Measurements from ENCODE around the gene HSPB1. TPM values are rescaled to one million over a fixed set of nuclear protein-coding genes. Genes with fewer than 3 reads are reported as not detected.
"Not testable (repeated sequence)": the region's sequence is repeated elsewhere in the genome, so short reads cannot be mapped to it uniquely, and the experiment has no call there.

HSPB1 gene
- polyA plus RNA-seq, 4 donors = 68.3 to 253 (median 111) TPM

- Histone ChIP-seq H3K27ac (ENCODE audit: low read depth in 1 of 3, low read length in 2 of 3) (no peak overlapping the region), H3K27me3 (ENCODE audit: control insufficient read depth in 3 of 3, insufficient read depth in 3 of 3, low read length in 3 of 3) (peaks cover 5 to 70% (median 9%) of the 10 kb centered on the region in 3 donors), H3K4me1 (ENCODE audit: control insufficient read depth in 3 of 3, insufficient read depth in 2 of 3, low read depth in 1 of 3, low read length in 2 of 3) (peaks cover 0 to 5% (median 0%) of the 10 kb centered on the region in 3 donors), H3K36me3 (ENCODE audit: control insufficient read depth in 3 of 3, insufficient read depth in 2 of 3, low read depth in 1 of 3, low read length in 3 of 3) (no peaks in the 10 kb centered on the region), H3K4me3 (ENCODE audit: low read depth in 1 of 3, low read length in 3 of 3) (peak overlapping the region in 2 of 3 donors; percentile 41 to 58), H3K9me3 (ENCODE audit: control insufficient read depth in 2 of 2, insufficient read depth in 1 of 2, low read depth in 1 of 2, low read length in 1 of 2) (peaks cover 0 to 4% of the 10 kb centered on the region in 2 donors)
- DNase-seq (peak in 1 of 2 donors; percentile 44), FAIRE-seq (no peak)
- 2 to 4% (median 2%) methylated on average over 41 to 98 of the region's 98 CpGs for WGBS, 3 donors
Observed at GRCh38 chr7:76282344-76283253, 19.9 kb upstream of the HSPB1 start.

- peaks cover 0 to 2% of the 10 kb centered on the region in 2 donors for H3K9me3 ChIP-seq (ENCODE audit: control insufficient read depth in 2 of 2, insufficient read depth in 1 of 2, low read depth in 1 of 2, low read length in 1 of 2)
- H3K27ac ChIP-seq (ENCODE audit: low read depth in 1 of 3, low read length in 2 of 3) = no peak overlapping the region
- peaks cover 0 to 5% (median 0%) of the 10 kb centered on the region in 3 donors for H3K4me1 ChIP-seq (ENCODE audit: control insufficient read depth in 3 of 3, insufficient read depth in 2 of 3, low read depth in 1 of 3, low read length in 2 of 3)
- WGBS, 3 donors = 42 to 73% (median 57%) methylated on average over 14 to 17 of the region's 17 CpGs
- FAIRE-seq = no peak
- peaks cover 5 to 65% (median 9%) of the 10 kb centered on the region in 3 donors for H3K27me3 ChIP-seq (ENCODE audit: control insufficient read depth in 3 of 3, insufficient read depth in 3 of 3, low read length in 3 of 3)
- H3K4me3 ChIP-seq (ENCODE audit: low read depth in 1 of 3, low read length in 3 of 3) = no peak overlapping the region
- H3K36me3 ChIP-seq (ENCODE audit: control insufficient read depth in 3 of 3, insufficient read depth in 2 of 3, low read depth in 1 of 3, low read length in 3 of 3) = no peaks in the 10 kb centered on the region
- DNase-seq = no peak
Observed at GRCh38 chr7:76283254-76284159, 19.0 kb upstream of the HSPB1 start.

- FAIRE-seq (no peak), DNase-seq (no peak)
- Histone ChIP-seq H3K36me3 (ENCODE audit: control insufficient read depth in 3 of 3, insufficient read depth in 2 of 3, low read depth in 1 of 3, low read length in 3 of 3) (no peaks in the 10 kb centered on the region), H3K27ac (ENCODE audit: low read depth in 1 of 3, low read length in 2 of 3) (no peak overlapping the region), H3K9me3 (ENCODE audit: control insufficient read depth in 2 of 2, insufficient read depth in 1 of 2, low read depth in 1 of 2, low read length in 1 of 2) (no peaks in the 10 kb centered on the region), H3K4me1 (ENCODE audit: control insufficient read depth in 3 of 3, insufficient read depth in 2 of 3, low read depth in 1 of 3, low read length in 2 of 3) (peaks cover 0 to 5% (median 0%) of the 10 kb centered on the region in 3 donors), H3K4me3 (ENCODE audit: low read depth in 1 of 3, low read length in 3 of 3) (no peak overlapping the region), H3K27me3 (ENCODE audit: control insufficient read depth in 3 of 3, insufficient read depth in 3 of 3, low read length in 3 of 3) (peaks cover 2 to 46% (median 9%) of the 10 kb centered on the region in 3 donors)
- 66 to 84% (median 70%) methylated on average over 18 to 29 of the region's 29 CpGs for WGBS, 3 donors
Observed at GRCh38 chr7:76285604-76286374, 16.7 kb upstream of the HSPB1 start.

- DNase-seq = no peak
- Histone ChIP-seq H3K9me3 (ENCODE audit: control insufficient read depth in 2 of 2, insufficient read depth in 1 of 2, low read depth in 1 of 2, low read length in 1 of 2) (no peaks in the 10 kb centered on the region), H3K36me3 (ENCODE audit: control insufficient read depth in 3 of 3, insufficient read depth in 2 of 3, low read depth in 1 of 3, low read length in 3 of 3) (no peaks in the 10 kb centered on the region), H3K4me3 (ENCODE audit: low read depth in 1 of 3, low read length in 3 of 3) (no peak overlapping the region), H3K4me1 (ENCODE audit: control insufficient read depth in 3 of 3, insufficient read depth in 2 of 3, low read depth in 1 of 3, low read length in 2 of 3) (peaks cover 0 to 11% (median 0%) of the 10 kb centered on the region in 3 donors), H3K27me3 (ENCODE audit: control insufficient read depth in 3 of 3, insufficient read depth in 3 of 3, low read length in 3 of 3) (peaks cover 2 to 37% (median 9%) of the 10 kb centered on the region in 3 donors), H3K27ac (ENCODE audit: low read depth in 1 of 3, low read length in 2 of 3) (no peak overlapping the region)
- WGBS, 3 donors = 83 to 85% (median 85%) methylated on average over 15 to 16 of the region's 16 CpGs
- FAIRE-seq = no peak
Observed at GRCh38 chr7:76286842-76287403, 15.6 kb upstream of the HSPB1 start.

GRCh38 chr7:76290847-76291350, 11.6 kb upstream of the HSPB1 start:
- DNase-seq; H3K4me3 ChIP-seq (ENCODE audit: low read depth in 1 of 3, low read length in 3 of 3); H3K36me3 ChIP-seq (ENCODE audit: control insufficient read depth in 3 of 3, insufficient read depth in 2 of 3, low read depth in 1 of 3, low read length in 3 of 3); H3K27me3 ChIP-seq (ENCODE audit: control insufficient read depth in 3 of 3, insufficient read depth in 3 of 3, low read length in 3 of 3); FAIRE-seq; H3K9me3 ChIP-seq (ENCODE audit: control insufficient read depth in 2 of 2, insufficient read depth in 1 of 2, low read depth in 1 of 2, low read length in 1 of 2): not testable (repeated sequence)
- Histone ChIP-seq H3K27ac (ENCODE audit: low read depth in 1 of 3, low read length in 2 of 3) (peak overlapping the region in 2 of 3 donors; percentile 15 to 95), H3K4me1 (ENCODE audit: control insufficient read depth in 3 of 3, insufficient read depth in 2 of 3, low read depth in 1 of 3, low read length in 2 of 3) (peaks cover 0 to 20% (median 6%) of the 10 kb centered on the region in 3 donors)
- WGBS, 3 donors = 81 to 83% (median 82%) methylated on average over 6 of the region's 6 CpGs

- FAIRE-seq (no peak), DNase-seq (peak; percentile 89 to 93)
- Histone ChIP-seq H3K9me3 (ENCODE audit: control insufficient read depth in 2 of 2, insufficient read depth in 1 of 2, low read depth in 1 of 2, low read length in 1 of 2) (no peaks in the 10 kb centered on the region), H3K36me3 (ENCODE audit: control insufficient read depth in 3 of 3, insufficient read depth in 2 of 3, low read depth in 1 of 3, low read length in 3 of 3) (no peaks in the 10 kb centered on the region), H3K4me1 (ENCODE audit: control insufficient read depth in 3 of 3, insufficient read depth in 2 of 3, low read depth in 1 of 3, low read length in 2 of 3) (peaks cover 0 to 20% (median 6%) of the 10 kb centered on the region in 3 donors), H3K27ac (ENCODE audit: low read depth in 1 of 3, low read length in 2 of 3) (peak overlapping the region; percentile 70 to 95 (median 80)), H3K27me3 (ENCODE audit: control insufficient read depth in 3 of 3, insufficient read depth in 3 of 3, low read length in 3 of 3) (peaks cover 0 to 2% (median 0%) of the 10 kb centered on the region in 3 donors), H3K4me3 (ENCODE audit: low read depth in 1 of 3, low read length in 3 of 3) (peak overlapping the region in 2 of 3 donors; percentile 24 to 30)
- WGBS, 3 donors = 4 to 13% (median 11%) methylated on average over 29 to 30 of the region's 30 CpGs
Observed at GRCh38 chr7:76291351-76292212, 10.9 kb upstream of the HSPB1 start.

GRCh38 chr7:76292213-76292573, 10.3 kb upstream of the HSPB1 start:
- Histone ChIP-seq H3K4me3 (ENCODE audit: low read depth in 1 of 3, low read length in 3 of 3) (peak overlapping the region in 2 of 3 donors; percentile 24 to 30), H3K27me3 (ENCODE audit: control insufficient read depth in 3 of 3, insufficient read depth in 3 of 3, low read length in 3 of 3) (peaks cover 0 to 2% (median 0%) of the 10 kb centered on the region in 3 donors), H3K36me3 (ENCODE audit: control insufficient read depth in 3 of 3, insufficient read depth in 2 of 3, low read depth in 1 of 3, low read length in 3 of 3) (no peaks in the 10 kb centered on the region), H3K27ac (ENCODE audit: low read depth in 1 of 3, low read length in 2 of 3) (peak overlapping the region; percentile 70 to 95 (median 80)), H3K4me1 (ENCODE audit: control insufficient read depth in 3 of 3, insufficient read depth in 2 of 3, low read depth in 1 of 3, low read length in 2 of 3) (peaks cover 0 to 26% (median 6%) of the 10 kb centered on the region in 3 donors), H3K9me3 (ENCODE audit: control insufficient read depth in 2 of 2, insufficient read depth in 1 of 2, low read depth in 1 of 2, low read length in 1 of 2) (no peaks in the 10 kb centered on the region)
- no peak for FAIRE-seq
- DNase-seq = no peak
- 2 to 12% (median 8%) methylated on average over 5 of the region's 5 CpGs for WGBS, 3 donors

Measured in small intestine (tissue), 7 donors.